Neural crest cell (in vitro differentiated cells): ENCODE results near the gene CCDC85A. TPM values are rescaled to one million over a fixed set of nuclear protein-coding genes. Genes with fewer than 3 reads are reported as not detected.

ENCODE experiments used
- DNase-seq: peaks from one replicate; pipeline ENCODE4 v3.0.0; 2021; ENCODE audit warnings: low read depth, mixed read lengths, low spot score
- H3K27ac Mint-ChIP-seq: one replicate; pipeline ENCODE4 v1.8.0; 2021; ENCODE audit warnings: mild to moderate bottlenecking, mixed read lengths; ENCODE audit not compliant: unreplicated experiment
- H3K27me3 Mint-ChIP-seq: 2 replicates; pipeline ENCODE4 v1.8.0; 2021; ENCODE audit warnings: low read depth, mild to moderate bottlenecking, mixed read lengths
- H3K36me3 Mint-ChIP-seq: 2 replicates; pipeline ENCODE4 v1.8.0; 2021; ENCODE audit warnings: low read depth, mild to moderate bottlenecking, mixed read lengths
- H3K4me1 Mint-ChIP-seq: 2 replicates; pipeline ENCODE4 v1.8.0; 2021; ENCODE audit warnings: mixed read lengths
- H3K4me3 Mint-ChIP-seq: one replicate; pipeline ENCODE4 v1.8.0; 2021; ENCODE audit warnings: mild to moderate bottlenecking, mixed read lengths
- H3K9me3 Mint-ChIP-seq: 2 replicates; pipeline ENCODE4 v1.8.0; 2021; ENCODE audit warnings: mixed read lengths
- total RNA-seq: library from RNA; stranded (reverse); gene quantifications from 2 replicates; pipeline ENCODE4 v1.2.1, GENCODE V29; 2021
- TF ChIP-seq, protein P1 (sequence below): fragments of 200-600 bp; sonication (generic); conservative IDR thresholded peaks from 2 replicates; pipeline ENCODE4 v1.5.0; 2021; ENCODE audit warnings: antibody characterized with exemption, mild to moderate bottlenecking

CCDC85A gene
- total RNA-seq, 1 donor from 2014 or later, result 0.19 TPM

DNA sequence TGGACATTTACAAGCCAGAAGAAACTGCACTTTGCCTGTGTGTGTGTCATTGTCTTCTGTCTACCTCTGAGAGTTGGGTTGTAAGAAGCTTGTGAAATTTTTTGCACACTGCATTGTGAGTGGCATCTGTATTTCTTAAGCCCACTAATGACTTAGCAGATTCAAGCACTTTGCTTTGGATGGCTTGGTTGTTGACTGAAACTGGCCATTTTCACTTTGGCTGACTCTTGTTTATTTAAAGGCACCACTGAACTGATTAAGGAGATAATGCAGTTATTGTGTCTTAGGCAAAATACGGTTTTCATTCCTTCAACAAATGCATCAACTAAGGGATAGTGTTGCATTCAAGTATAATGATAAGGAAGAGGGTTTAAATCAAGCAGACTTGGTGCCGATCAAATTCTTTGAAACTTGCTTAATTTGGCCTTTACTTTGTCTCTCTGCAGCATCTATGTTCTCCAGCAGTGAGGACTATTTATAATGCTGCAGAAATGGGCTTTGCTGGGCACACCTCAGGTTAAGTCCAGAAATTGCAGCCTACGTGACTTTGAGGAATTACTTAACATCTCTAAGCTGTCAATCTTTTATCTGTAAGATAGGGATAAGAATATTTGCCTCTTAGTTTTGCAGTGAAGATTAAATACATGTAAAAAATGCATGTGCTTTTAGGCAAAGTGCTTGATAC is 142.0 kb downstream of the CCDC85A start:
- no peak overlapping the region for H3K27ac Mint-ChIP-seq
- DNase-seq, result no peak
- H3K4me1 Mint-ChIP-seq, result no peaks in the 10 kb centered on the region
- no peaks in the 10 kb centered on the region for H3K9me3 Mint-ChIP-seq
- H3K36me3 Mint-ChIP-seq, result no peaks in the 10 kb centered on the region
- H3K27me3 Mint-ChIP-seq, result no peaks in the 10 kb centered on the region
- no peak overlapping the region for H3K4me3 Mint-ChIP-seq
- TF ChIP-seq, protein P1, sequence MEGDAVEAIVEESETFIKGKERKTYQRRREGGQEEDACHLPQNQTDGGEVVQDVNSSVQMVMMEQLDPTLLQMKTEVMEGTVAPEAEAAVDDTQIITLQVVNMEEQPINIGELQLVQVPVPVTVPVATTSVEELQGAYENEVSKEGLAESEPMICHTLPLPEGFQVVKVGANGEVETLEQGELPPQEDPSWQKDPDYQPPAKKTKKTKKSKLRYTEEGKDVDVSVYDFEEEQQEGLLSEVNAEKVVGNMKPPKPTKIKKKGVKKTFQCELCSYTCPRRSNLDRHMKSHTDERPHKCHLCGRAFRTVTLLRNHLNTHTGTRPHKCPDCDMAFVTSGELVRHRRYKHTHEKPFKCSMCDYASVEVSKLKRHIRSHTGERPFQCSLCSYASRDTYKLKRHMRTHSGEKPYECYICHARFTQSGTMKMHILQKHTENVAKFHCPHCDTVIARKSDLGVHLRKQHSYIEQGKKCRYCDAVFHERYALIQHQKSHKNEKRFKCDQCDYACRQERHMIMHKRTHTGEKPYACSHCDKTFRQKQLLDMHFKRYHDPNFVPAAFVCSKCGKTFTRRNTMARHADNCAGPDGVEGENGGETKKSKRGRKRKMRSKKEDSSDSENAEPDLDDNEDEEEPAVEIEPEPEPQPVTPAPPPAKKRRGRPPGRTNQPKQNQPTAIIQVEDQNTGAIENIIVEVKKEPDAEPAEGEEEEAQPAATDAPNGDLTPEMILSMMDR, result no peak

DNA sequence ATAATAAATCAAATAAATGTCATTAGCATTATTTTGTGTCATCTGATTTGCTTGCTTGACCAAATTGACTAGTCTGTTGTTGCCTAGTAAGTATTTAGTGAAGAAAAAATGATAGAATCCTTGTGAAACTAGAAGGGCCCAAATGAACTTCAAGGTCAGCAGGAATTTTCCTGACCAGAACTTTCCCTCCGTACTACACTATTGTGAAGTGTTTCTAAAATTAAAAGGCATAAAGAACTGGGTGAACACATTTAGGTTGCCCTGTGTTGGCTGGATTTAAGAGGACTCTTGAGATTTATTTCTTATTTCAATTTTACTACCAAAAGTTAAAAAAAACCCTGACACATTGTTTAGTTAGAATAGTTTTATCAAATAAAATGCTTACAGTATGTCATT is 142.6 kb downstream of the CCDC85A start:
- Mint-ChIP-seq H3K27ac (no peak overlapping the region), H3K9me3 (no peaks in the 10 kb centered on the region), H3K27me3 (no peaks in the 10 kb centered on the region), H3K36me3 (no peaks in the 10 kb centered on the region), H3K4me3 (no peak overlapping the region), H3K4me1 (no peaks in the 10 kb centered on the region)
- DNase-seq, result no peak
- TF ChIP-seq, protein P1, result no peak

DNA sequence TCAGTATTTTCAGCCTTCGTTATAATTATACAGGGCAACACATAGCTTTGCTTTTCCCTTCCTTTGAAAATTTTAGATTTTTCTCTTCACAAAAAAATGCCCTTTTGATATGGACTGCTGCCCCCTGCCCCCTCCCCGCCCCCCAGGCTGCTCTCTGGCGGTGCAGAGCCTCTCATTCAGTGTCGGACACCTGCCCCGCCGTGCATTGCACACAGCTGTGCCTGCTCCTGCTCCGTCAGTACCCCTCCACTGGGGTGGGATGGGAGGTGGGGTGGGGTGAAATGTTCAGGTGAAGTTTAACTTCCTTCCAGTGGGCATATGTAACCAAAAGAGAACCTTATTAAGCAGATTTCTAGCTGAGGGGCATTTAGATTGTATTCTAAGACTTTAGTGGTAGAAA is 148.0 kb downstream of the CCDC85A start:
- H3K4me1 Mint-ChIP-seq, result no peaks in the 10 kb centered on the region
- no peaks in the 10 kb centered on the region for H3K9me3 Mint-ChIP-seq
- H3K27ac Mint-ChIP-seq, result no peak overlapping the region

DNA sequence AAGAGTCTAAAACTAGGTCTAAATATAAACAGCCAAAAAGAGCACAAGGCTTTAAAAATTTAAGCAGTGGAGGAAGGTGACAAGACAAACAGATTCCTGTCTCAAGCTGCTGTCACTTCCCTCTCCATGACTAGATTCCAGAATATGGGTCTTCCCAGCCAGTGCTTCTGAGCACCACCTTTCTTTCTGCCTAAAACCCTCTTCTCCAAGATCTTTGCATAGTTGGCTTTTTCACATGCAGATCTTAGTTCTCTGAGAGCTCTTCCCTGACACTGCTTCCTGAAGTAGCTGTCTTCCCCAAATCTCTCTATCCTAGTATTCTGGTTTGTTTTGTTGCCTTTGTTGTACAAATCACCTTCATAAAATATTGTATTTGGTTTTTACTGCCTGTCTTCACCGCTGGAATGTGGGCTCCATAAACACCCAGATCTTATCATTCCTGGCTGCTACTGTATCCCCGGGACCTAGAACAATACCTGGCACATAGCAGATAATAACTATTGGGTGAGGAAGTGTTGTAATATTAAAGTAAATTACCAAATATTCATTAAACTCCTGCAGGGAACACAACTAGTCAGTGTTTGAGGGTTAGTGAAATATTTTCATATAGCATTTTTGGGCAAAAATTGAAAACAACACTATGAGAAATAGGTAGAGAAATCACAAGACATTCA is 150.2 kb downstream of the CCDC85A start:
- H3K36me3 Mint-ChIP-seq, result no peaks in the 10 kb centered on the region
- no peaks in the 10 kb centered on the region for H3K9me3 Mint-ChIP-seq
- DNase-seq, result no peak
- no peak overlapping the region for H3K27ac Mint-ChIP-seq
- TF ChIP-seq, protein P1, result no peak
- H3K27me3 Mint-ChIP-seq, result no peaks in the 10 kb centered on the region
- no peak overlapping the region for H3K4me3 Mint-ChIP-seq
- no peaks in the 10 kb centered on the region for H3K4me1 Mint-ChIP-seq

More for the DNA sequence above, 148.0 kb downstream of the CCDC85A start:
- TF ChIP-seq, protein P1, result no peak
- Mint-ChIP-seq H3K4me3 (no peak overlapping the region), H3K27me3 (no peaks in the 10 kb centered on the region), H3K36me3 (no peaks in the 10 kb centered on the region)
- DNase-seq, result no peak

DNA sequence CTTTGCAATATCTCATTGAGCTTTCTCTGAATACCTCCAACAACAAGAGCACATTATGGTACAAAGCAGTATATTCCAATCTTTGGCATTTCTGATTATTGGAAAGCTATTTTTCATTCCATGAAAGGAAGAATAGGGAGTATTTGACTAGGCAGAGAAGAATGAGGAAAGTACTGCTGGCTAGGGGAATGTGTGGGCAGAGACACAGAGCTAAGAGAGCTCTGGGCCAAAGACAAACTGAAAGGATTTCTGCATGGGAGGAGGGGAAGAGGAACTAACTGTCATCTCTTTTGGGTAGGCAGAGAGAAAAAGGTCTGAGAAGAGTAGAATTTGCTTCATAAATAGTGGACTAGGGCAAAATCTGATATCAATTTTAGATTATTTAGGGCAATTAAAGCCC is 150.8 kb downstream of the CCDC85A start:
- TF ChIP-seq, protein P1, result no peak
- no peaks in the 10 kb centered on the region for H3K4me1 Mint-ChIP-seq
- no peaks in the 10 kb centered on the region for H3K27me3 Mint-ChIP-seq
- H3K4me3 Mint-ChIP-seq, result no peak overlapping the region
- no peaks in the 10 kb centered on the region for H3K9me3 Mint-ChIP-seq
- H3K36me3 Mint-ChIP-seq, result no peaks in the 10 kb centered on the region
- H3K27ac Mint-ChIP-seq, result no peak overlapping the region
- DNase-seq, result no peak
